DMS79 treated with DMSO at 0.1 percent for 48 hours (cell line): ENCODE data around the gene FANCC.

Experiments
- DNase-seq: peaks from one replicate; lab custom pipeline; 2025; lab: John Stamatoyannopoulos, UW

FANCC gene

GRCh38 chr9:95070549-95071021 lies 246.9 kb downstream of the FANCC start:
- no peak for DNase-seq

- DNase-seq: no peak
Measured at GRCh38 chr9:95067897-95068296, 249.6 kb downstream of the FANCC start.

- DNase-seq: no peak
Measured at GRCh38 chr9:95067057-95067456, 250.5 kb downstream of the FANCC start.

- DNase-seq: no peak
Measured at GRCh38 chr9:95065224-95065623, 252.3 kb downstream of the FANCC start.

GRCh38 chr9:95063300-95063699 lies 254.2 kb downstream of the FANCC start:
- no peak for DNase-seq

DNA sequence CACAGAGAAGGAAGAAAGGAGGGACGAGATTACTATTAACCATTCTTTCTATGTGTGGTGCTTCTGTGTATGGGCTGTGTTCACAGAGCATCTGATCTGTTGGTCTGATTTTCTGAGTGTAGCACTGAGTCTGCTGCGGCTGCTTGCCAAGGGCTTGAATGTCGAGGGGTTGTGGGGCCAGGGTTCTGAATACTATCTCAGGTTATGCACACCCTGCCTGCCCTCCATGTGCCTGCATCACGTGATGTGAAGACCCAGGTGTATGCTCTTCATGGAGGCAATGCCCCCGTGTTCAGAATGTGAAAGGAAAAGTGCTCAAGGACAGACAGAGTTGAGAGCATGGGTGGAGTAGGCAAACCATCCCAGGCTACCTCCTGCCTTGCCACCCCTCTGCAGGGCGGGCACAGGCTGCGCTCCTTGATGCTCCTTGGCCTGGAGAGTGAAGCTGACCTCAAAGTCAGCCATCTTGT lies 254.9 kb downstream of the FANCC start:
- DNase-seq: no peak

GRCh38 chr9:95061916-95062595 lies 255.5 kb downstream of the FANCC start:
- DNase-seq: no peak

- no peak for DNase-seq
Measured at GRCh38 chr9:95060916-95061315, 256.6 kb downstream of the FANCC start.

DNA sequence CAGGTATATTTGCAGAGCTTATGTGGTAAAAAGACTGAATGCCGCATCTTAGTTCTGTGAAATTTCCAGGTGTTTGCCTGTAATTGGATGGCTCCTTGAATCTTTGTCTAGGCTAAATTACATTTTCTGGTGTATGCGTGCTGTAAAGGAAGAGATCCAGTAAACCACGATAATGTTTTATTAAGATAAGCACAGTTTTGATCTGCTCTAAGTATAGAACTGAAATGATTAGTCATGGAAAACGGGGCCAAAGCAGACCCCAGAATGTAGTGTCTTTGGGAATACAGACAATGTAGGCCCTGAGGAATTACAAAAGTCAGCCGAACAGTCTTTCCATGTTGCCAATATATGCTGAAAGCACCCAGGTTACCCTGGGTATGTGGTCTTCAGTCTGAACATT lies 257.3 kb downstream of the FANCC start:
- DNase-seq: no peak

- DNase-seq: no peak
Measured at GRCh38 chr9:95058795-95059386, 258.6 kb downstream of the FANCC start.

GRCh38 chr9:95058121-95058785 lies 259.3 kb downstream of the FANCC start:
- DNase-seq: no peak

GRCh38 chr9:95057101-95057500 lies 260.4 kb downstream of the FANCC start:
- no peak for DNase-seq

GRCh38 chr9:95055851-95056551 lies 261.5 kb downstream of the FANCC start:
- no peak for DNase-seq

GRCh38 chr9:95055334-95055850 lies 262.1 kb downstream of the FANCC start:
- no peak for DNase-seq

DNA sequence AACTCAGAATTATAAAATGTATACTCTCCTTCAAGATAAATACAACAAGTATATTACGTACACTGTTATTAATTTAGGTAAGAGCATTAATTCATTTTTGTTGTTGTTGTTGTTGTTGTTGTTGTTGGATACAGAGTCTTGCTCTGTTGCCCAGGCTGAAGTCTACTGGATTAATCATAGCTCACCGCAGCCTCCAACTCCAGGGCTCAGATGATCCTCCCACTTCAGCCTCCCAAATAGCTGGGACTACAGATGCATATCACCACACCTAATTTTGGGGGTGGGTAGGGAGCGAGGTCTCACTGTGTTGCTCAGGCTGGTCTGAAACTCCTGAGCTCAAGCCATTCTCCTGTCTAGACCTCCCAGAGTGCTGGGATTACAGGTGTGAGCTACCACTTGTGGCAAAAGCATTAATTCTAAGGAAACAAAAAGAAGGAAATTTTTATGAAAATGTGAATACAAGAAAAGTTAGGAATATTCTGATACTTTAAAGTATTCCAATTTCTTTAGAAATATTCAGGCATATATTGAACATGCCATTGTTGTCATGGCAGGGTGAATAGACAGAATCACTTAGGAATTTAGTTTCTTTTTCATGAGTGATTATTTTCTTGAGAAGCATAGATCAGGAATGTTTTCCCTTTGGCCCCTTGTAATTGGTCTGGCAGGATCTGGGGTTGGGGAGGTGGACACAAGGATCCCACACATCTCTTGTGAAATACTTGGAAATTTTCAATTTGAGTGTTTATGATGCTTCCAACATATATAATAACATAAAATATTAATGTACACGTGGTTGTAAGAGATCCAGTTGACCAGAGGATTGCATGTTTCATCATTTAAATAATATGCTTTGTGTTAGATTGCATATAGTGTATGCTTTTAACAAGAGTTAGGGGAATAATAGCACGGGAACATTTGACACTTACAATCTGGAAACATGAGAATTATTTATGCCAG lies 263.6 kb downstream of the FANCC start:
- no peak for DNase-seq

- DNase-seq: peak; percentile 9
Measured at GRCh38 chr9:95049761-95050160, 267.7 kb downstream of the FANCC start.
